Gastrocnemius medialis (tissue), 4 donors: ENCODE measurements around the gene STON2.

Experiments used
- POLR2A ChIP-seq, 2 donors: fragments of 450-650 bp; IDR thresholded peaks; one replicate each; pipeline ENCODE4 v1.6.1; 2017; ENCODE audit warnings: antibody characterized with exemption in 2 of 2, mild to moderate bottlenecking in 2 of 2, moderate library complexity in 2 of 2
- TF ChIP-seq, protein P1 (sequence below), 5 experiments: fragments of 450-650 bp in 3 of 5; fragments of 200-600 bp in 2 of 5; sonication (generic) in 2 of 5; IDR thresholded peaks in 4 of 5; conservative IDR thresholded peaks in 1 of 5; 1 replicate in 4 of 5; 2 replicates in 1 of 5; pipeline ENCODE4 v1.5.1; 2016 to 2019; ENCODE audit warnings: antibody characterized with exemption in 5 of 5, mild to moderate bottlenecking in 3 of 5, moderate library complexity in 3 of 5

DNA sequence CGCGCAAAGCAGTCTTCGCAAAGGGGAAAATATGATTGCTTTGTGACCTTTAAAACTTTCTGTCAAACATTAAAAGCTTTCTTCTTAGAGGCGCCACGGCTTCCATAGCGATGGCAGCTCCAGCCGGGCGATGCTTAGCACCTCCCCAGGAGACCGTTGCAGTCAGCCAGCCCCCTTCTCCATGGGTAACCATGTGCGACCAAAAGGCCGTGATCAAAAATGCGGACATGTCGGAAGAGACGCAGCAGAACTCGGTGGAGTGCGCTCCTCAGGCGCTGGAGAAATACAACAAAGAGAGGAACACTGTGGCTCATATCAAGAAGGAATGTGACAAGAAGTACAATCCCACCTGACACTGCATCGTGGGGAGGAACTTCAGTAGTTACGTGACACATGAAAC, 12.7 kb upstream of the STON2 start:
- TF ChIP-seq, protein P1, sequence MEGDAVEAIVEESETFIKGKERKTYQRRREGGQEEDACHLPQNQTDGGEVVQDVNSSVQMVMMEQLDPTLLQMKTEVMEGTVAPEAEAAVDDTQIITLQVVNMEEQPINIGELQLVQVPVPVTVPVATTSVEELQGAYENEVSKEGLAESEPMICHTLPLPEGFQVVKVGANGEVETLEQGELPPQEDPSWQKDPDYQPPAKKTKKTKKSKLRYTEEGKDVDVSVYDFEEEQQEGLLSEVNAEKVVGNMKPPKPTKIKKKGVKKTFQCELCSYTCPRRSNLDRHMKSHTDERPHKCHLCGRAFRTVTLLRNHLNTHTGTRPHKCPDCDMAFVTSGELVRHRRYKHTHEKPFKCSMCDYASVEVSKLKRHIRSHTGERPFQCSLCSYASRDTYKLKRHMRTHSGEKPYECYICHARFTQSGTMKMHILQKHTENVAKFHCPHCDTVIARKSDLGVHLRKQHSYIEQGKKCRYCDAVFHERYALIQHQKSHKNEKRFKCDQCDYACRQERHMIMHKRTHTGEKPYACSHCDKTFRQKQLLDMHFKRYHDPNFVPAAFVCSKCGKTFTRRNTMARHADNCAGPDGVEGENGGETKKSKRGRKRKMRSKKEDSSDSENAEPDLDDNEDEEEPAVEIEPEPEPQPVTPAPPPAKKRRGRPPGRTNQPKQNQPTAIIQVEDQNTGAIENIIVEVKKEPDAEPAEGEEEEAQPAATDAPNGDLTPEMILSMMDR (IDR thresholded peaks at IDR 0.05 in 4 of 5, conservative IDR thresholded peaks at IDR 0.05 in 1 of 5) = no peak
- no peak for TF ChIP-seq POLR2A (IDR thresholded peaks at IDR 0.05)
